Nucleus accumbens (tissue), 56 donors: ENCODE data around the gene MYO6.
A peak's percentile ranks its signal among the peaks of the same experiment; 100 is the strongest.

Source experiments
- DNase-seq, 56 donors: peaks; one replicate each; lab custom pipeline; 2025; lab: John Stamatoyannopoulos, UW

MYO6 gene

GRCh38 chr6:75819776-75820487 lies 70.9 kb downstream of the MYO6 start:
- no peak for DNase-seq

GRCh38 chr6:75824160-75824559 lies 75.1 kb downstream of the MYO6 start:
- peak in 10 of 56 donors; percentile 4 to 56 (median 16) for DNase-seq

GRCh38 chr6:75827163-75827562 lies 78.1 kb downstream of the MYO6 start:
- DNase-seq, result no peak

GRCh38 chr6:75830959-75831885 lies 82.2 kb downstream of the MYO6 start:
- DNase-seq, result peak in 3 of 56 donors; percentile 5 to 19 (median 18)

GRCh38 chr6:75834447-75834846 lies 85.4 kb downstream of the MYO6 start:
- no peak for DNase-seq

- DNase-seq, result no peak
These were observed 93.2 kb downstream of the MYO6 start for GRCh38 chr6:75842191-75842590.

- DNase-seq, result no peak
These were observed 93.7 kb downstream of the MYO6 start for GRCh38 chr6:75842732-75843131.

- DNase-seq, result no peak
These were observed 94.4 kb downstream of the MYO6 start for GRCh38 chr6:75843396-75843795.

GRCh38 chr6:75848274-75848673 lies 99.2 kb downstream of the MYO6 start:
- DNase-seq, result no peak

- DNase-seq, result no peak
These were observed 100.4 kb downstream of the MYO6 start for GRCh38 chr6:75849329-75850025.

GRCh38 chr6:75850026-75850833 lies 101.2 kb downstream of the MYO6 start:
- no peak for DNase-seq

- DNase-seq, result no peak
These were observed 103.7 kb downstream of the MYO6 start for GRCh38 chr6:75852721-75853120.

GRCh38 chr6:75853806-75854205 lies 104.8 kb downstream of the MYO6 start:
- no peak for DNase-seq

- DNase-seq, result peak in 11 of 56 donors; percentile 0 to 53 (median 14)
These were observed 106.0 kb downstream of the MYO6 start for GRCh38 chr6:75855052-75855451.

- no peak for DNase-seq
These were observed 107.9 kb downstream of the MYO6 start for GRCh38 chr6:75856902-75857301.

GRCh38 chr6:75863001-75863400 lies 114.0 kb downstream of the MYO6 start:
- no peak for DNase-seq

- DNase-seq, result no peak
These were observed 114.7 kb downstream of the MYO6 start for GRCh38 chr6:75863784-75864183.

GRCh38 chr6:75864446-75864845 lies 115.4 kb downstream of the MYO6 start:
- DNase-seq, result no peak

GRCh38 chr6:75870389-75870788 lies 121.3 kb downstream of the MYO6 start:
- DNase-seq, result no peak

GRCh38 chr6:75874224-75874623 lies 125.2 kb downstream of the MYO6 start:
- no peak for DNase-seq
